CD8-positive, alpha-beta memory T cell (primary cell): ENCODE data around the gene AGBL4. TPM values are rescaled to one million over a fixed set of nuclear protein-coding genes. Genes with fewer than 3 reads are reported as not detected.
A peak's percentile ranks its signal among the peaks of the same experiment; 100 is the strongest.

Experiments used
- CTCF ChIA-PET: fragments of 350-600 bp; sonication (Branson Sonifier 250); formaldehyde crosslinking; loops from one replicate; lab custom pipeline; 2021; ENCODE audit warnings: antibody characterized with exemption; lab: Charles Lee
- POLR2A ChIA-PET: fragments of 350-600 bp; sonication (Branson Sonifier 250); formaldehyde crosslinking; loops from one replicate; lab custom pipeline; 2021; ENCODE audit warnings: antibody characterized with exemption; lab: Charles Lee
- DNase-seq, 5 donors: peaks; one replicate each; pipeline versions ENCODE4 v3.0.0 to v3.0.0-alpha.2; 2020 to 2022; ENCODE audit warnings: mixed read lengths in 1 of 5
- H3K27ac ChIP-seq: one replicate; pipeline ENCODE4 v1.7.0; 2013; ENCODE audit warnings: low read depth, mild to moderate bottlenecking, low read length, moderate library complexity
- H3K27me3 ChIP-seq: 2 replicates; pipeline ENCODE4 v1.7.0; 2013; ENCODE audit warnings: low read length, mild to moderate bottlenecking; ENCODE audit not compliant: insufficient read depth, poor library complexity, severe bottlenecking
- H3K36me3 ChIP-seq: 2 replicates; pipeline ENCODE4 v1.7.0; 2013; ENCODE audit warnings: mild to moderate bottlenecking, low read length, moderate library complexity; ENCODE audit not compliant: insufficient read depth
- H3K4me1 ChIP-seq: 2 replicates; pipeline ENCODE4 v1.7.0; 2013; ENCODE audit warnings: mild to moderate bottlenecking, low read length, moderate library complexity; ENCODE audit not compliant: insufficient read depth
- H3K4me3 ChIP-seq: 2 replicates; pipeline ENCODE4 v1.7.0; 2013; ENCODE audit warnings: mild to moderate bottlenecking, low read length
- H3K9me3 ChIP-seq: 2 replicates; pipeline ENCODE4 v1.7.0; 2013; ENCODE audit warnings: mild to moderate bottlenecking, low read length
- H3K27ac Mint-ChIP-seq, 8 donors: one replicate each; pipeline ENCODE4 v1.8.0; 2020 to 2021; ENCODE audit warnings: mixed read lengths in 8 of 8, mild to moderate bottlenecking in 6 of 8, inconsistent platforms in 3 of 8, moderate library complexity in 3 of 8
- H3K27me3 Mint-ChIP-seq, 2 donors: one replicate each; pipeline ENCODE4 v1.8.0; 2020 to 2021; ENCODE audit warnings: mixed read lengths in 2 of 2, mild to moderate bottlenecking in 1 of 2, moderate library complexity in 1 of 2
- H3K36me3 Mint-ChIP-seq, 3 donors: one replicate each; pipeline ENCODE4 v1.8.0; 2020 to 2021; ENCODE audit warnings: mixed read lengths in 3 of 3, inconsistent platforms in 1 of 3, mild to moderate bottlenecking in 1 of 3
- H3K4me1 Mint-ChIP-seq, 3 donors: one replicate each; pipeline ENCODE4 v1.8.0; 2020 to 2021; ENCODE audit warnings: mixed read lengths in 3 of 3, inconsistent platforms in 1 of 3, mild to moderate bottlenecking in 1 of 3
- H3K4me3 Mint-ChIP-seq, 7 donors: one replicate each; pipeline ENCODE4 v1.8.0; 2020 to 2021; ENCODE audit warnings: mixed read lengths in 7 of 7, mild to moderate bottlenecking in 6 of 7, moderate library complexity in 4 of 7, inconsistent platforms in 2 of 7
- H3K9me3 Mint-ChIP-seq, 5 donors: one replicate each; pipeline ENCODE4 v1.8.0; 2020 to 2022; ENCODE audit warnings: mixed read lengths in 5 of 5, mild to moderate bottlenecking in 3 of 5, moderate library complexity in 2 of 5, inconsistent platforms in 1 of 5
- polyA plus RNA-seq: library from polyadenylated mRNA; unstranded; fragments of 300-500 nt; fragmentation: Illumina TruSeq; gene quantifications from one replicate; pipeline ENCODE4 v1.2.3, GENCODE V29; 2021
- total RNA-seq, 2 experiments: library from RNA; stranded (reverse); gene quantifications; one replicate each; pipeline ENCODE4 v1.2.3, GENCODE V29; 2021

AGBL4 gene
- total and polyA plus RNA-seq, 3 experiments from 2014 or later = 0.22 TPM; not detected in 2

- no peak for DNase-seq
- ChIA-PET CTCF (no interaction called here), POLR2A (no interaction called here)
- no peak overlapping the region for H3K4me3 Mint-ChIP-seq
- no peak overlapping the region for H3K4me3 ChIP-seq
- H3K4me1 ChIP-seq = no peaks in the 10 kb centered on the region
- no peak overlapping the region for H3K27ac Mint-ChIP-seq
- peaks cover 4% of the 10 kb centered on the region for H3K27me3 ChIP-seq
- H3K4me1 Mint-ChIP-seq = no peaks in the 10 kb centered on the region
- no peaks in the 10 kb centered on the region for H3K9me3 Mint-ChIP-seq
- no peaks in the 10 kb centered on the region for H3K36me3 Mint-ChIP-seq
- no peak overlapping the region for H3K27ac ChIP-seq
- no peaks in the 10 kb centered on the region for H3K36me3 ChIP-seq
- peaks cover 5 to 6% of the 10 kb centered on the region in 2 donors for H3K27me3 Mint-ChIP-seq
- H3K9me3 ChIP-seq = no peaks in the 10 kb centered on the region
Measured at GRCh38 chr1:48571303-48571987, 1452.3 kb downstream of the AGBL4 start.

DNA sequence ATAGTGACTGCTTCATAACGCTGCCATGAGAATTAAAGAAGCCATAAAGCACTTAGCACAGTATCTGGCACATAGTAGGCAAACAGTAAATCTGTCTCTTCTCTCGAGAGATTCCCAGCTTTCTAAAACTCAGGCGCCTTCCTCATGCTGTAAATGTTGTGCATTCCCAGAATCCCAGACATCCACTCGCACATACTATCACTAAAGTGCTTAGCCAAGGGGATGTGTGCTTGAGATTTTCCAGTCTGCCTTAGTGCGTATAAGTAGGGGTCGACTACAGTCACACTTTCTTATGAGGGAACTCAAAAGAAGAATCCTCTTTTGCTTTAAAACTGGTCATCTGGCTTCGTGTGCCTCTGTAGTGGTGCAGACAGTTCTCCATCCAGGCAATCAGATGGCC lies 1453.2 kb downstream of the AGBL4 start:
- H3K27me3 Mint-ChIP-seq = peaks cover 3 to 5% of the 10 kb centered on the region in 2 donors
- ChIA-PET CTCF (no interaction called here), POLR2A (no interaction called here)

DNA sequence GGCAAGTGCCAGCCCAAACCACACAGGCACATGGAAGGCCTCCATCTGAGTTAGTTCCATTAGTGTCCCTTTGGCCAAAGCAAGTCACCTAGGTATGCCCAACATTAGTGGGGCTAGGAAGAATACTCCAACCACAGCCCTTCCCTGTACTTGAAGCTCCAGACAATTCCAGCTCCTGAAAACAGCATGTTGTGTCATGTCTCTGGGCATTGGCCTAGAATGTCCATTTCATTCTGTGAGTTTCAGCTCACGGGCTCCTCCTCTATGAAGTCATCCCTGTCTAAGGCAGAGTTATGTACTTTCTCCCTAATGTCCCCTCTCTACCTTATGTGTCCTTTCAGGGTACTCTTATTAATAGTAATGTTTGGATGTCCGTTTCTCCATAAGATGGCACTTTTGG lies 1455.3 kb downstream of the AGBL4 start:
- ChIA-PET CTCF (interaction anchor here (1.0 kb wide), 1 partner anchor 9 kb away, joined by 3 read pairs; no protein-coding TSS in a partner anchor), POLR2A (no interaction called here)
- H3K27ac ChIP-seq = no peak overlapping the region
- H3K36me3 Mint-ChIP-seq = no peaks in the 10 kb centered on the region
- no peaks in the 10 kb centered on the region for H3K4me1 ChIP-seq
- H3K9me3 Mint-ChIP-seq = no peaks in the 10 kb centered on the region
- no peak for DNase-seq
- H3K27me3 ChIP-seq = no peaks in the 10 kb centered on the region
- no peaks in the 10 kb centered on the region for H3K36me3 ChIP-seq
- no peak overlapping the region for H3K4me3 Mint-ChIP-seq
- no peaks in the 10 kb centered on the region for H3K9me3 ChIP-seq
- H3K4me1 Mint-ChIP-seq = no peaks in the 10 kb centered on the region
- no peak overlapping the region for H3K4me3 ChIP-seq
- peaks cover 0 to 5% of the 10 kb centered on the region in 2 donors for H3K27me3 Mint-ChIP-seq
- H3K27ac Mint-ChIP-seq = no peak overlapping the region

More for the DNA sequence above, 1453.2 kb downstream of the AGBL4 start:
- no peaks in the 10 kb centered on the region for H3K36me3 Mint-ChIP-seq
- peak overlapping the region in 1 of 8 donors; percentile 29 for H3K27ac Mint-ChIP-seq
- no peak for DNase-seq
- no peak overlapping the region for H3K4me3 ChIP-seq
- no peak overlapping the region for H3K27ac ChIP-seq
- H3K9me3 ChIP-seq = no peaks in the 10 kb centered on the region
- H3K4me1 Mint-ChIP-seq = no peaks in the 10 kb centered on the region
- no peaks in the 10 kb centered on the region for H3K9me3 Mint-ChIP-seq
- no peaks in the 10 kb centered on the region for H3K36me3 ChIP-seq
- no peaks in the 10 kb centered on the region for H3K4me1 ChIP-seq
- H3K27me3 ChIP-seq = no peaks in the 10 kb centered on the region
- H3K4me3 Mint-ChIP-seq = no peak overlapping the region

DNA sequence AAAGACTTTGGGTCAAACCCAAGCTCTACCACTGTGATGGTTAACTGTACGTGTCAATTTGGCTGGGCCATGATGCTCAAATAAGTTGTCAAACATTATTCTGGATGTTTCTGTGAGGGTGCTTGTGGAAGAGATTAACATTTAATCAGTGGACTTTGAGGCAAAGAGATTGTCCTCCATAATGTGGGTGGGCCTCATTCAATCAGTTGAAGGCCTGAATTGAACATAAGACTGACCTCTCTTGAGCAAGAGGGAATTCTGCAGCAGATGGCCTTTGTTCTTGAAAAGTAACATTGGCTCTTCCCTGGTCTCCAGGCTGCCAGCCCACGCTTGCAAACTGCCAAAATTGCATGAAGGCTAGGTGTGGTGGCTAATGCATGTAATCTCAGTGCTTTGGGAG lies 1457.3 kb downstream of the AGBL4 start:
- Histone ChIP-seq H3K4me1 (no peaks in the 10 kb centered on the region), H3K36me3 (no peaks in the 10 kb centered on the region), H3K4me3 (no peak overlapping the region), H3K9me3 (no peaks in the 10 kb centered on the region), H3K27me3 (no peaks in the 10 kb centered on the region), H3K27ac (no peak overlapping the region)
- Mint-ChIP-seq H3K4me3 (no peak overlapping the region), H3K27ac (no peak overlapping the region), H3K9me3 (no peaks in the 10 kb centered on the region), H3K27me3 (peaks cover 0 to 3% of the 10 kb centered on the region in 2 donors), H3K4me1 (no peaks in the 10 kb centered on the region), H3K36me3 (no peaks in the 10 kb centered on the region)
- ChIA-PET CTCF (no interaction called here), POLR2A (no interaction called here)
- no peak for DNase-seq

GRCh38 chr1:48563021-48563420 lies 1460.7 kb downstream of the AGBL4 start:
- Histone ChIP-seq H3K27ac (no peak overlapping the region), H3K4me3 (no peak overlapping the region), H3K36me3 (no peaks in the 10 kb centered on the region), H3K9me3 (no peaks in the 10 kb centered on the region), H3K4me1 (no peaks in the 10 kb centered on the region), H3K27me3 (no peaks in the 10 kb centered on the region)
- ChIA-PET POLR2A (no interaction called here), CTCF (no interaction called here)
- no peak for DNase-seq
- no peak overlapping the region for H3K4me3 Mint-ChIP-seq
- H3K27ac Mint-ChIP-seq = peak overlapping the region in 1 of 8 donors; percentile 28
- H3K4me1 Mint-ChIP-seq = no peaks in the 10 kb centered on the region
- H3K27me3 Mint-ChIP-seq = peaks cover 4 to 5% of the 10 kb centered on the region in 2 donors
- H3K9me3 Mint-ChIP-seq = no peaks in the 10 kb centered on the region
- no peaks in the 10 kb centered on the region for H3K36me3 Mint-ChIP-seq

DNA sequence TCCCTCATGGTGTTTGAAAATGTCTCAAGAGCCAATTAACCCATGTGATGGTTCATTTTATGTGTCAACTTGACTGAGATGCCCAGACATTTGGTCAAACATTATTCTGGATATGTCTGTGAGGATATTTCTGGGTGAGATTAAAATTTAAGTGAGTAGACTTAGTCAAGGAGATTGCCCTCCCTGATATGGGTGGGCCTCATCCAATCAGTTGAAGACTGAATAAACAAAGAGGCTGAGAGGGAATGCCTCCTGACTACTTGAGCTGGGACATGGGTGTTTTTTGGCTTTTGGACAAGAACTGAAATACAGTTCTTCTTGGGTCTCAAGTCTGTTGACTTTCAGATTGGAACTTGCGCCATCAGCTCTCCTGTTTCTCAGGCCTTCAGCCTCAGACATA lies 1462.3 kb downstream of the AGBL4 start:
- CTCF ChIA-PET = no interaction called here
- Mint-ChIP-seq H3K4me1 (no peaks in the 10 kb centered on the region), H3K4me3 (no peak overlapping the region)

DNA sequence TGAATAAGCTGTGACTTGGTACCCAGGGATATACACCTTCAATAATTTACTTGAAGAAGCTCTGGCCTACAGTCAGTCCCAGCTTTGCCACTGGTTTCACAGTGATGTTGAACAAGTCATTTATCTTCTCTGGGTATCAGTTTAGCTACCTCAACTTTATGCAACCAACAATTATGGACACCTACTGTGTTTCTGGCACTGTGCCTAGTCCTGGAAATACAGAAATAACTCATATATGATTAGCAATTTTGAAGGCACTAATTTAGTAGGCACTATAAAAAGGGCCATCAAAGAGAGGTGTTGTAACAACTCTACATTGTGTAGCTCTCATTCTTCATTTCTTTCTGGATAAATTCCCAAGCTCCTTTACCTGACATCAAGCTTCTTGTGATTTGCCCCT lies 1463.2 kb downstream of the AGBL4 start:
- ChIA-PET POLR2A (no interaction called here), CTCF (no interaction called here)
- Mint-ChIP-seq H3K27ac (no peak overlapping the region), H3K36me3 (no peaks in the 10 kb centered on the region), H3K9me3 (no peaks in the 10 kb centered on the region), H3K27me3 (peaks cover 3 to 4% of the 10 kb centered on the region in 2 donors), H3K4me3 (no peak overlapping the region), H3K4me1 (no peaks in the 10 kb centered on the region)
- DNase-seq = no peak
- Histone ChIP-seq H3K27ac (no peak overlapping the region), H3K4me1 (no peaks in the 10 kb centered on the region), H3K4me3 (no peak overlapping the region), H3K36me3 (no peaks in the 10 kb centered on the region), H3K27me3 (no peaks in the 10 kb centered on the region), H3K9me3 (no peaks in the 10 kb centered on the region)

More for the DNA sequence above, 1462.3 kb downstream of the AGBL4 start:
- Mint-ChIP-seq H3K27ac (no peak overlapping the region), H3K27me3 (peaks cover 3 to 4% of the 10 kb centered on the region in 2 donors), H3K9me3 (no peaks in the 10 kb centered on the region), H3K36me3 (no peaks in the 10 kb centered on the region)
- Histone ChIP-seq H3K4me3 (no peak overlapping the region), H3K9me3 (no peaks in the 10 kb centered on the region), H3K36me3 (no peaks in the 10 kb centered on the region), H3K4me1 (no peaks in the 10 kb centered on the region), H3K27ac (no peak overlapping the region), H3K27me3 (no peaks in the 10 kb centered on the region)
- POLR2A ChIA-PET = no interaction called here
- no peak for DNase-seq

DNA sequence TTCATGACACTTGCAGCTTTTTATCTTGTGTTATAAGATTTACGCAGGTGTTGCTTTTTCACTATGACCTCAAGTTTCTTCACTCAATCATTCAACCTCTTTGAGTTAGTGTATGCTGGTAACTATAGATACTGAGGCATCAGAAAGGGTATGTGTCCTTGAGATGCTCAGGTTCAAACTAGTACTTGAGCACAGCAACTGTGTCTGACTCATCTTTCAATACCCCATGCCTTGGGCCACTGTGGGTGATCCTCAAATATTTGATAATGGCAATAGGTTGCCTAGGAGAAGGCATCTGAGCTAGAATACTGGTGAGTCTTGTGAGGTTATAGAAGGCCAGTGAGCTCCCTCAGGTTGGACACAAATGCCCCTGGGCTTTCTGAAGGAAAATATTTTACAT lies 1463.6 kb downstream of the AGBL4 start:
- CTCF ChIA-PET = no interaction called here
- no peak overlapping the region for H3K4me3 ChIP-seq

More for the DNA sequence above, 1463.6 kb downstream of the AGBL4 start:
- DNase-seq = no peak
- Mint-ChIP-seq H3K27ac (no peak overlapping the region), H3K36me3 (no peaks in the 10 kb centered on the region), H3K4me3 (no peak overlapping the region), H3K27me3 (peaks cover 3 to 4% of the 10 kb centered on the region in 2 donors), H3K9me3 (no peaks in the 10 kb centered on the region), H3K4me1 (no peaks in the 10 kb centered on the region)
- H3K36me3 ChIP-seq = no peaks in the 10 kb centered on the region
- H3K27ac ChIP-seq = no peak overlapping the region
- POLR2A ChIA-PET = no interaction called here
- no peaks in the 10 kb centered on the region for H3K27me3 ChIP-seq
- H3K9me3 ChIP-seq = no peaks in the 10 kb centered on the region
- no peaks in the 10 kb centered on the region for H3K4me1 ChIP-seq
